ENCODE results near the gene MYBBP1A. TPM values are rescaled to one million over a fixed set of nuclear protein-coding genes. Genes with fewer than 3 reads are reported as not detected.

Gene MYBBP1A
- total and polyA plus RNA-seq, 2 of the 13 experiments (the other 11 are each of a cell fraction or from before 2014, with no cell fraction given) = 18.6 to 54.8 TPM

DNA sequence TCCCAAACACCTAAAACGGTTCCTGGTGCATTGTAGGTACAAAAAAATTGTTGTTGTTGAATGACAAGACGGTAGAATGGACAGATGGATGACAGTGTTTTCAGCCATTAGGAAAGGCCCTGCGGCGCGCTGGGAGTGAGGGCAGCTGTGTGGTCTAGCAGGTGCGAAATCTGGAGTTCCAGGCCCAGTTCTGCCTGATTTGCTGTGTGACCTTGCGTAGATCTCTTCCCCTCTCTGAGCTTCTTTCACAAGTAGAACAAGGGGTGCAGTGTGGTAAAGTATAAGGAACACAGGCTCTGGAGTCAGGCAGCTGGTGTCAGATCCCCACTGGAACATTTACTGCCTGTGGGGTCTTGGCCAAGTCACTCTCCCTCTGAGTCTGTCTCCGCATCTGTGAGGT lies 31.2 kb downstream of the MYBBP1A start:
- H3K9me3 ChIP-seq (ENCODE audit: low read length) = no peaks in the 10 kb centered on the region
- no peak overlapping the region for H3K4me2 ChIP-seq (ENCODE audit: low read depth, low read length)
- WGBS (ENCODE audit: low lambda C conversion rate) = 65% methylated on average over 8 of the region's 8 CpGs
- H3K27me3 ChIP-seq (ENCODE audit: control insufficient read depth in 1 of 2, insufficient read depth in 2 of 2, low read length in 2 of 2) = peaks cover 2 to 66% of the 10 kb centered on the region in 2 experiments
- ATAC-seq = no peak
- H3K36me3 ChIP-seq (replicated peaks in 1 of 2; ENCODE audit: control insufficient read depth in 1 of 2, insufficient read depth in 2 of 2, low read length in 2 of 2) = no peaks in the 10 kb centered on the region
- H3K4me3 ChIP-seq (replicated peaks in 1 of 3; ENCODE audit: insufficient read depth in 1 of 3, low read depth in 2 of 3, low read length in 3 of 3) = no peak overlapping the region
- ChIA-PET POLR2A (no interaction called here), CTCF (ENCODE audit: low intra/inter-chr PET ratio, low total read pairs) (no interaction called here)
- in situ Hi-C loops (cut with HindIII; ENCODE audit: extremely low pct_ligation_motif_present, low pct_unique_long_range_greater_than_20kb) (no loop called here), intact Hi-C loops (cut with micrococcal nuclease; ENCODE audit: unreplicated experiment) (no loop called here)
- no peak overlapping the region for H3K9ac ChIP-seq (ENCODE audit: insufficient read depth, low read depth, low read length)
- no peak overlapping the region for H2AFZ ChIP-seq (ENCODE audit: low read length)
- peaks cover 11% of the 10 kb centered on the region for H3K4me1 ChIP-seq (ENCODE audit: insufficient read depth, low read length)
- H3K27ac ChIP-seq (ENCODE audit: extremely low read length, insufficient read depth, low read length) = no peak overlapping the region
- no peak for DNase-seq (ENCODE audit: low spot score)
- FAIRE-seq = no peak
- peak; percentile 89 for TF ChIP-seq ZNF768 (CRISPR knock-in tag; IDR thresholded peaks at IDR 0.05)
- TF ChIP-seq, protein P1, sequence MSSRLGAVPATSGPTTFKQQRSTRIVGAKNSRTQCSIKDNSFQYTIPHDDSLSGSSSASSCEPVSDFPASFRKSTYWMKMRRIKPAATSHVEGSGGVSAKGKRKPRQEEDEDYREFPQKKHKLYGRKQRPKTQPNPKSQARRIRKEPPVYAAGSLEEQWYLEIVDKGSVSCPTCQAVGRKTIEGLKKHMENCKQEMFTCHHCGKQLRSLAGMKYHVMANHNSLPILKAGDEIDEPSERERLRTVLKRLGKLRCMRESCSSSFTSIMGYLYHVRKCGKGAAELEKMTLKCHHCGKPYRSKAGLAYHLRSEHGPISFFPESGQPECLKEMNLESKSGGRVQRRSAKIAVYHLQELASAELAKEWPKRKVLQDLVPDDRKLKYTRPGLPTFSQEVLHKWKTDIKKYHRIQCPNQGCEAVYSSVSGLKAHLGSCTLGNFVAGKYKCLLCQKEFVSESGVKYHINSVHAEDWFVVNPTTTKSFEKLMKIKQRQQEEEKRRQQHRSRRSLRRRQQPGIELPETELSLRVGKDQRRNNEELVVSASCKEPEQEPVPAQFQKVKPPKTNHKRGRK (CRISPR knock-in tag; IDR thresholded peaks at IDR 0.05) = no peak
- BruUV-seq (replicated peaks) = no TSS peak
- H4K20me1 ChIP-seq (ENCODE audit: insufficient read depth, low read length) = no peaks in the 10 kb centered on the region
- no peaks in the 10 kb centered on the region for H3K79me2 ChIP-seq (ENCODE audit: insufficient read depth, low read length)

DNA sequence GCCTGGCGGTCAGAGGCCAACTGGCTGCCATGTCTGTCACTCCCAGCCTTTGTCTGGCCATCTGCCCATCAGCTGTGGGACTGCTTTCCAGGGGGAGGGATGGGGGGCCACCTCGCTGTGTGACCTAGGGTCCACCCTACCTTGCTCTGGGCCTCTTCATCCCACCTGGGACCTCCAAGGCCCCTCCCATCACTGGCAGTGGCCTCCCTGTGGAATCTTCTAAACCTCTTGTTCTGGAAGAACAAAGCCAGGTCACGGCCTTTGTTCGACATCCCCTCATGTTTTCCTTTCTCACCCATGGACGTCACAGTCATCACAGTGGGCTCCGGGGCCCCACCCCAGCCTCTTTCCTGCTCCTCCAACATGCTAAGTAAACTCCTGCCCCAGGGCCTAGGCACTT lies 32.5 kb downstream of the MYBBP1A start:
- ChIA-PET CTCF (ENCODE audit: low intra/inter-chr PET ratio, low total read pairs) (no interaction called here), POLR2A (no interaction called here)
- Histone ChIP-seq H3K9me3 (ENCODE audit: low read length) (no peaks in the 10 kb centered on the region), H3K4me2 (ENCODE audit: low read depth, low read length) (no peak overlapping the region), H2AFZ (ENCODE audit: low read length) (no peak overlapping the region), H3K27ac (ENCODE audit: extremely low read length, insufficient read depth, low read length) (no peak overlapping the region), H3K4me1 (ENCODE audit: insufficient read depth, low read length) (peaks cover 15% of the 10 kb centered on the region), H3K27me3 (ENCODE audit: control insufficient read depth in 1 of 2, insufficient read depth in 2 of 2, low read length in 2 of 2) (peaks cover 4 to 75% of the 10 kb centered on the region in 2 experiments), H4K20me1 (ENCODE audit: insufficient read depth, low read length) (no peaks in the 10 kb centered on the region), H3K4me3 (replicated peaks in 1 of 3; ENCODE audit: insufficient read depth in 1 of 3, low read depth in 2 of 3, low read length in 3 of 3) (no peak overlapping the region), H3K36me3 (replicated peaks in 1 of 2; ENCODE audit: control insufficient read depth in 1 of 2, insufficient read depth in 2 of 2, low read length in 2 of 2) (no peaks in the 10 kb centered on the region), H3K9ac (ENCODE audit: insufficient read depth, low read depth, low read length) (no peak overlapping the region), H3K79me2 (ENCODE audit: insufficient read depth, low read length) (no peaks in the 10 kb centered on the region)
- WGBS (ENCODE audit: low lambda C conversion rate) = 30% methylated on average over 6 of the region's 6 CpGs
- no peak for DNase-seq (ENCODE audit: low spot score)
- no peak for FAIRE-seq
- no peak for ATAC-seq
- in situ Hi-C loops (cut with HindIII; ENCODE audit: extremely low pct_ligation_motif_present, low pct_unique_long_range_greater_than_20kb) (no loop called here), intact Hi-C loops (cut with micrococcal nuclease; ENCODE audit: unreplicated experiment) (no loop called here)
- no TSS peak for BruUV-seq (replicated peaks)
- TF ChIP-seq, protein P2, sequence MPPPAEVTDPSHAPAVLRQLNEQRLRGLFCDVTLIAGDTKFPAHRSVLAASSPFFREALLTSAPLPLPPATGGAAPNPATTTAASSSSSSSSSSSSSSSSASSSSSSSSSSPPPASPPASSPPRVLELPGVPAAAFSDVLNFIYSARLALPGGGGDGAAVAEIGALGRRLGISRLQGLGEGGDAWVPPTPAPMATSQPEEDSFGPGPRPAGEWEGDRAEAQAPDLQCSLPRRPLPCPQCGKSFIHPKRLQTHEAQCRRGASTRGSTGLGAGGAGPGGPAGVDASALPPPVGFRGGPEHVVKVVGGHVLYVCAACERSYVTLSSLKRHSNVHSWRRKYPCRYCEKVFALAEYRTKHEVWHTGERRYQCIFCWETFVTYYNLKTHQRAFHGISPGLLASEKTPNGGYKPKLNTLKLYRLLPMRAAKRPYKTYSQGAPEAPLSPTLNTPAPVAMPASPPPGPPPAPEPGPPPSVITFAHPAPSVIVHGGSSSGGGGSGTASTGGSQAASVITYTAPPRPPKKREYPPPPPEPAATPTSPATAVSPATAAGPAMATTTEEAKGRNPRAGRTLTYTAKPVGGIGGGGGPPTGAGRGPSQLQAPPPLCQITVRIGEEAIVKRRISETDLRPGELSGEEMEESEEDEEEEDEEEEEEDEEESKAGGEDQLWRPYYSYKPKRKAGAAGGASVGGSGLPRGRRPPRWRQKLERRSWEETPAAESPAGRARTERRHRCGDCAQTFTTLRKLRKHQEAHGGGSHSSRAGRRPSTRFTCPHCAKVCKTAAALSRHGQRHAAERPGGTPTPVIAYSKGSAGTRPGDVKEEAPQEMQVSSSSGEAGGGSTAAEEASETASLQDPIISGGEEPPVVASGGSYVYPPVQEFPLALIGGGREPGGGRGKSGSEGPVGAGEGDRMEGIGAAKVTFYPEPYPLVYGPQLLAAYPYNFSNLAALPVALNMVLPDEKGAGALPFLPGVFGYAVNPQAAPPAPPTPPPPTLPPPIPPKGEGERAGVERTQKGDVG (CRISPR knock-in tag; IDR thresholded peaks at IDR 0.05; ENCODE audit: borderline replicate concordance) = no peak
- no peak for TF ChIP-seq AKAP8 (CRISPR knock-in tag; IDR thresholded peaks at IDR 0.05)
